Stimulated activated CD8-positive, alpha-beta memory T cell treated with anti-CD3 and anti-CD28 coated beads, Interleukin-4, amount 100 ng/mL, for 4 hours (primary cell): Measurements from ENCODE around the gene TRIM69.
"Not testable (repeated sequence)": the region's sequence is repeated elsewhere in the genome, so short reads cannot be mapped to it uniquely, and the experiment has no call there.

Experiments used
- DNase-seq, 2 donors: peaks; one replicate each; pipeline ENCODE4 v3.0.0-alpha.2; 2020; ENCODE audit warnings: low read depth in 2 of 2, low spot score in 1 of 2

The TRIM69 gene

DNA sequence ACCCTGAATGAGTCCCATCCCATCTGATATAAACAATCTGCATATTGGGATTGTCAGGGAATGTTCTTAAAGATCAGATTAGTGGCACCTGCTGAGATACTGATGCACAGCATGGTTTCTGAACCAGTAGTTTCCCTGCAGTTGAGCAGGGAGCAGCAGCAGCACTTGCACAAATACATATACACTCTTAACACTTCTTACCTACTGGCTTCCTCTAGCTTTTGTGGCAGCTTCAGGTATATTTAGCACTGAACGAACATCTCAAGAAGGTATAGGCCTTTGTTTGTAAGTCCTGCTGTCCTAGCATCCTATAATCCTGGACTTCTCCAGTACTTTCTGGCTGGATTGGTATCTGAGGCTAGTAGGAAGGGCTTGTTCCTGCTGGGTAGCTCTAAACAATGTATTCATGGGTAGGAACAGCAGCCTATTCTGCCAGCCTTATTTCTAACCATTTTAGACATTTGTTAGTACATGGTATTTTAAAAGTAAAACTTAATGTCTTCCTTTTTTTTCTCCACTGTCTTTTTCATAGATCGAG is 20.5 kb upstream of the TRIM69 start:
- DNase-seq: no peak

DNA sequence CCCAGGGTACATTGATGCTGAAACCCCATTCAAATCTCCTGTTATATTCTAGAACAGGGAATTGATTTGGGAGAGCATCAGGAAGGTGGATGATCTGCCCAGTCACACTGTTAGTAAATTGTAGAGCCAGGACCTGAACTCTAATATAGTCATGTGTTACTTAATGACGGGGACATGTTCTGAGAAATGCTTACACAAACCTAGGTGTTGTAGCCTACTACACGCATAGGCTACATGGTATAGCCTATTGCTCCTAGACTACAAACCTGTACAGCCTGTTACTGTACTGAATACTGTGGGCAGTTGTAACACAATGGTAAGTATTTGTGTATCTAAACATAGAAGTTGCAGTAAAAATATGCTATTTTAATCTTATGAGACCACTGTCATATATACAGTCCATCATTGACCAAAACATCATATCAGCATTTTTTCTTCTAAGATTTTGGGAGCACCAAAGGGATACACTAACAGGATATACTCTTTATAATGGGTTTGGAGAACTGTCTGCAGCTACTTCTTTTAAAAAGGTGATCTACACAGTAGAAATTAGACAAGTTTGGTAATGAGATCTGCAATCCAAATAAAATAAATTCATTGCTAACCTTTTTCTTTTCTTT is 19.2 kb upstream of the TRIM69 start:
- no peak for DNase-seq

DNA sequence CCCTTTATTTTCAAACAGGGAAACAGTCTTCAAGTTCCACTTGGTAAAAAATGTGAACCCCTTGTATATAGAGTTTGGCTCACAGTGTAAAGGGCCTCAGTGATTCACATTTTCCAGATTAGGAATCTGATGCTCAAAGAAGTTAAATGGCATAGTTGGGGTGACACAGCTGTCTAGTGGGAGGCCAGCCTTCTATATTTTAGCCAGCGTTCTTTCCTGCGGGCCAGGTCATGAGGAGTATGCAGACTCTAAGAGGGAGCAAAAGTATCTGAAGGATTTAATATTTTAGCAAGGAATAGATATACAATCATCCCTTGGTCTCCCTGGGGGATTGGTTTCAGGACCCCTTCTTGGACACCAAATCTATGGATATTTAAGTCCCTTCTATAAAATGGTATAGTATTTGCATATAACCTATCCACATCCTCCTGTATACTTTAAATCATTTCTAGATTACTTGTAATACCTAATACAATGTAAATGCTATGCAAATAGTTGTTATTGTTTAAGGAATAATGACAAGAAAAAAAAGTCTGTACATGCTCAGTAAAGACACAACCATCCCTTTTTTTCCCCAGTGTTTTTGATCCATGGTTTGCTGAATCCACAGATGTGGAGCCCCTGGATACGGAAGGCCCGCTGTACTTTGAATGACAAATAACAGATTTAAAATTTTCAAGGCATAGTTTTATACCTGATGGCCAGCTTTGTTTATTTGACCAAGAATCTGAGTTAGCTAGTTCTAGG is 18.0 kb upstream of the TRIM69 start:
- no peak for DNase-seq

DNA sequence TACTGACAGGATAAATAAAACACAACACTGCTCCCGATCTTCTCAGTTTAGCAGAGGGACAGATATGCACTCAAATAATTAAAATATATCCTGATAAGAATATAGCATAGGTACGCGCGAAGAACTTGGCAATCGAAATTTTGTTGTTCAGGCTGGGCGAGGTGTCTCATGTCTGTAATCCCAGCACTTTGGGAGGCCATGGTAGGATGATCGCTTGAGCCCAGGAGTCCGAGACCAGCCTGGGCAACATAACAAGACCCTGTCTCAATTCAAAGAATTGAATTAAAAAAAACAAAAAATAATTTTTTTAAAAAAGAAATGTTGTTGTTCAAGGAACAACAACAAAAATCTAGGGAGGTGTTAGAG is 17.4 kb upstream of the TRIM69 start:
- no peak for DNase-seq

DNA sequence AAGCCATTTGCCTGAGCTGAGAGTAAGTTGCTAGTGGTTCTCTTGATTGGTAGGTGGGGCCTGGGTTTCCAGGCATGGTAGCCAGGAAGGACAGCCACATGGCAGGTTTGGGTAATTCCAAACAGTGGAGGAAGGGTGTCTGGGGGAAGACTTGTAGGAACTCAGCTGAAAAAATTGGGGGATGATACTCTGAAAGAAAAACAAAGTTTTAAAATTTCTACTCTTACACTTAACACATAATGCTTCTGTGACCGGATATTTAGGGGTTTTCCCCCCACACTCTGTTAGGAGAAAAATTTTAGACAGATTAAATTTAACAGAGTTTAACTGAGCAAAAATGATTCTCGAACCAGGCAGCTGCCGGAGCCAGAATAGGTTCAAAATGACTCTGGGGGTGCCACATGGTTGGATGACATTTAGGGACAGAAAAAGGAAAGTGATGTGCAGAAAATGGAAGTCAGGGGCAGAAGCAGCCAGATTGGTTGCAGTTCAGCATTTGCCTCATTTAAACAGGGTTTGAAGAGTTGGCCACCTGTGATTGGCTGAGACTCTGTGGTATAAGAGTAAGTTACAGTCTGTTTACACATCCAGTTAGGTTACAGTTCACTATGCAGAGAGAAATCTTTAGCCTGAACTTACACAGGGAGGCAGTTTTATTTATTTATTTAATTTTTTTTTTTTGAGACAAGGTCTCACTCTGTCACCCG is 16.9 kb upstream of the TRIM69 start:
- no peak for DNase-seq

DNA sequence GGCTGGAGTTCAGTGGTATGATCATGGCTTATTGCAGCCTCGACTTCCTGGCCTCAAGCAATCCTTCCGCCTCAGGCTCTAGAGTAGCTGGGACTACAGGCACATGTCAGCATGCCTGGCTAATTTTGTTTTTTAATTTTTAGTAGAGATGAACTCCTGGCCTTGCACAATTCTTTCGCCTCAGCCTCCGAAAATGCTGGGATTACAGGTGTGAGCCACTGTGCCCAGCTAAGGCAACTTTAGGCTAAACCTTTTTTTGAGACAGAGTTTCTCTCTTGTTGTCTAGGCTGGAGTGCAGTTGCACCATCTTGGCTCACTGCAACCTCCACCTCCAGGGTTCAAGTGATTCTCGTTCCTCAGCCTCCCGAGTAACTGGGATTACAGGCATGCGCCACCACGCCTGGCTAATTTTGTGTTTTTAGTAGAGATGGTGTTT is 16.3 kb upstream of the TRIM69 start:
- DNase-seq: not testable (repeated sequence)

DNA sequence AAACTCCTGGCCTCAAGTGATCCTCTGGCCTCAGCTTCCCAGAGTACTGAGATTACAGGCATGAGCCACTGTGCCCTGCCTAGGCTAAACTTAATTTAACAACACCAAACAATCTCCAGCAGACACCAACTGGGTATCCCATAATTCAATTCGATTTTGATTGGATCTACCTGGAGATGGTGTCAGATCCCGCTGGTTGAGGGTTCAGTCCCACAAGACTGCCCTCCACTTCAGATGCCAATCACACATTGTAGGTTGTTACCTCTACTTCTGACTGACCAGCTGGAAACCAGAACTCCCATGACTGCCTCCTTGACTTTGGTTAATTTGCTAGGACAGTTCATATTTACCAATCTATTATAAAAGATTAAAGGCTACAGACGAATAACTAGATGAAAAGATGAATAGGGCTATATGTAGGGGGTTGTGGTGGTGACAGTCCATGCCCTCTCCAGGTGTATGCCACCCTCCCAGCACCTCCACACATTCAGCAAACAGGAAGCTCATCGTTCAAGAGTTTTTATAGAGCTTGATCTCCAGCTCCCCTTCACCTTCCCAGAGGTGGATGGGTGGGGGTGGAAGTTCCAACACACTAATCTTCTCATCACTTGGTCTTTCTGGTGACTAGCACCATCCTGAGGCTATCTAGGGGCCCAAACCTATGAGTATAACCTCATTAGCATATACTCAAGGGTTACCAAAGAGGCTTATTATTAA is 15.7 kb upstream of the TRIM69 start:
- no peak for DNase-seq

DNA sequence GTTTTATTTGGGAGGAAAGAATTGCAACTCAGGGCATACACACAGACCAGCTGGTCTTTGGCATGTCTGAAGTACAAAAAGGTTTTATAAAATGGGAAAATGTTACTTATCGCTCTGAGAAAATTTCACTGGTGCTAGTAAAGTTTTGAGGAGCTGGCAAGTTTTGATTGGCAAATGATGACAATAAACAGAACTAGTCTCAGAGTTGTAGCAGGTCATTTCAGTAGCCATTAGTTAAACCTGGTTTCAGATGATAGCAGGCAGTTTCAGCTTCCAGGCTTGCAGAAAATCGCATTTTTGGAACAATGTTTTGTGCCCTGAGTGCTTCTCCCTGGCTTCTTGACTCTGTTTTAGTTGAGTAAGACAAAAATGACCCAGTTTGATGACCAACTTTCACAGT is 14.3 kb upstream of the TRIM69 start:
- DNase-seq: no peak

DNA sequence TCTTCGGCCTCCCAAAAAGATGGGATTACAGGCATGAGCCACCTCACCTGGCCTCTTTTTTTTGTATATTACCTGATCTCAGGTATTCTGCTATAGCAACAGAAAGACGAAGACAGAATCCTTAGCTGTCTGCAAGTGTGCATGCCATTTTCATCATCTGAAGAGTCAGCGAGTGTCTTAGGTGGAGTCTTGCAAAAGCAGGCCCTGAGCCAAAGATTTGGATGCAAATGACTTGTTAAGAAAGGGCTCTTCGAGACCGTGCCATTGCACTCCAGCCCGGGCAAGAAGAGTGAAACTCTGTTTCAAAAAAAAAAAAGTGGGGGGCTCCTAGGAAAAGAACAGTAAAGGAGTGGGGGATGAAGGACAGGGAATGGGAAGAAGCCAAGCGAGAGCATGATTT is 10.2 kb upstream of the TRIM69 start:
- no peak for DNase-seq

DNA sequence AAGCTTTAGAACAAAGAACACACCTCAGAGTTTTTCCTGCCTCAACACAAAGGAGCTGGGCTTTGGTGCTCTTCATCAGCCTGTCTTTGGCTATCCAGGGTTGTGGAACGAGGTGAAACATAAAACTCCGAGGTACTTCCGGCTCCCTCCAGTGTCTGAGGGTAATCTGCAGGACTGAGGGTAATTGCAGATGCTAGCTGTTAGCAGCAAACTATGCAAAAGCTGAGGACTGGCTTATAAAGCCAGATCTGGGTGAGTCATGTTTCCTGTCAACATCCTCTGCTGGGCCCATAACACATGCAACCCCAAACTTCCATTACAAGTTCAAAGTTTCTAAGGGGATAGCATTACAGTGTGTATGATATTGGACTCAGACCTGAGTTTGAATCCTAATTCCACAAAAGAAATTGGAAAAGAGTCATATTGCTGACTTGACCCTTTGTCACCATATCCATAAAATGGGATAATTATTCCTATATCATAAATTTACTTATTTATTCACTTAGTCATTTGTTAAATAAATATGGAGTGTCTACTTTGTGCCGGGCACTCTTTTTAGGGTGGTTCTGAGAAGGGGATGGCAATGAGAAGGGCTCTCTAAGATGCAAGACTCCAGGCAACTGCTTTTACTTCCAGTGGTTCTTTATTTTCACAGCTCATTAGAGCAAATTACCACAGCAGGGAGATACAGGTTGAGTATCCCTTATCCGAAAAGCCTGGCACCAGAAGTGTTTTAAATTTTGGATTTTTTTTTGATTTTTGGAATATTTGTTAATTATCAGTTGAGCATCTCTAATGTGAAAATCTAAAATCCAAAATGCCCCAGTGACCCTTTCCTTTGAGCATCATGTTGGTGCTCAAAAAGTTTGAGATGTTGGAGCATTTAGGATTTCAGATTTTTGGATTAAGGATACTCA is 9.5 kb upstream of the TRIM69 start:
- no peak for DNase-seq

DNA sequence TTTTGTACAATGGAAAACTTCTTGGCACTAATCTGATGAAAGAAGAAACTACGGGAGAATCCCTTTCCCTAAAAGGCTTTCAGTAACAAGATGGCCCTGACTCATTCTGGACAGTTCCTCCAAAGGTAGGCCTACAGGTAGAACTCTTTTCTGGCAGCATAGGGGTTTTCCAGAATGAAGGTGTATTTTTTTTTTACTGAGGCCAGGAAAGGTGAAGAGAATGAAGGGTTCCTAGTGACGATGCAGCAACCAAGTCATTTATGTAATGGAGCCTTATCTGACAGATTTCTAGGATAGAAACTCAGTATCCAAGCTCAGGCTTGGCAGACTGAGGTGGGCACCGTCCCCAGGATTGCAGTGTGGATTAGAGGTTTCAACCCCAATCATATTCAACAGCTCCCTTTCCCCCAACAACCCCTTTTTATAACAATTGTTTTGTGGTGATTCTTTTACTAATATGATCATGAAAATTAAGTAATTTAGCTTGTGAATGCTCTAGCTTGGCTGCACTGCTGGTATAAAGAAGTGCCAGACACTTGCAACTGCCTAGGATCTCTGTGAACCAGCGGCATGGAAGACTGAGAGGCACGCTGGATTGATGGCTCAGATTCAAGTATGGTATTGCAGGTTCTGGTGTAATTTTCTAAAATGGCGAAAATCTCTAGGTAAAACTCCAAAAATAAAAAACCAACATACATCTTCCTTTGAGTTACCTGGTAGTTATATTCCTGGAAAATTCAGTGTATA is 8.7 kb upstream of the TRIM69 start:
- DNase-seq: no peak

DNA sequence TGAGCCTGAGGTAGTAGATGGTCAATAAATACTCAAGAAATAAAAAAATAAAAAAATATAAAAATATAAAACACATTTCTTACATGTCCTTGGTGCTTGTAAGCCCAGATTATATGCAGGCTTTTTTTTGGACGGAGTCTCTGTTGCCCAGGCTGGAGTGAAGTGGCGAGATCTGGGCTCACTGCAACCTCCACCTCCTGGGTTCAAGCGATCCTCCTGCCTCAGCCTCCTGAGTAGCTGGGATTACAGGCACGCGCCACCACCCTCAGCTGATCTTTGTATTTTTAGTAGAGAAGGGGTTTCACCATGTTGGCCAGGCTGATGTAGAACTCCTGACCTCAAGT is 8.1 kb upstream of the TRIM69 start:
- not testable (repeated sequence) for DNase-seq

DNA sequence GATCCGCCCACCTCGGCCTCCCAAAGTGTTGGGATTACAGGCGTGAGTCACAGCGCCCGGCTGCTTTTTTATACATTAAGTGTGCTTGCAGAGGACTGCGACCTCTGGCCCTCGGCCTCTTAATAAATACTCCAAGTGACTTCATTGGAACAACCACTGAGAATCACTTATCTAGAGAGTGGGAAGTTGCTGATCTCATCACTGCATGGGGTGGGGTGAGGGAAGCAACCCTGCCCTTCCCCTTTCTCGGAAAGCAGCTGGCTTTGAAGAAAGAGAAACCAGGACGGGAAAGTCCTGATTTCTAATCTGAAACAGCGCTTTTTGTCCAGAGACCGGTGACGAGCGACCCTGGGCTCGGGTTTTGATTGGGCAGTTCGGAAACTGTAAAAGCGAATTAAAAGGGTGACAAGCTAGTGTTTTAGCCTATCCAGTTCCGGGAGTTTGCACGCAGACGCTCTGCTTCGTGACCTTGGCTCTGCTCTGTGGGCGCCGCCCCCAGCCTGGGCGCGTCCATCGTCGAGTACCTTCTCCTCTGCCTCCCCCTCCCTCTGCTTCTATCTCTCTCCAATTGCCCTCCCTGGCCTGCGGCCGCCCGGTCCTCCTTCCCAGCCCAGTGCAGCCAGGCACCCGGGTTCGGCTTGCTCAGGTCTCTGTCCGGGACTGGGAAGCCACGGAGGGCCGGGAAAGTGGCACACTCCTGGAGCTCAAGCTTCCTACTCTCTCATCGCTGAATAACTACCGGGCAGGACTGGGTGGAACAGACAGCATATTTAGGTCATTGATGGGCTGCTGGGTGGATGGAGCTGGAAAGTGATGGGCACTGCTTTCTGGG is 7.5 kb upstream of the TRIM69 start:
- peak; percentile 94 to 97 for DNase-seq

DNA sequence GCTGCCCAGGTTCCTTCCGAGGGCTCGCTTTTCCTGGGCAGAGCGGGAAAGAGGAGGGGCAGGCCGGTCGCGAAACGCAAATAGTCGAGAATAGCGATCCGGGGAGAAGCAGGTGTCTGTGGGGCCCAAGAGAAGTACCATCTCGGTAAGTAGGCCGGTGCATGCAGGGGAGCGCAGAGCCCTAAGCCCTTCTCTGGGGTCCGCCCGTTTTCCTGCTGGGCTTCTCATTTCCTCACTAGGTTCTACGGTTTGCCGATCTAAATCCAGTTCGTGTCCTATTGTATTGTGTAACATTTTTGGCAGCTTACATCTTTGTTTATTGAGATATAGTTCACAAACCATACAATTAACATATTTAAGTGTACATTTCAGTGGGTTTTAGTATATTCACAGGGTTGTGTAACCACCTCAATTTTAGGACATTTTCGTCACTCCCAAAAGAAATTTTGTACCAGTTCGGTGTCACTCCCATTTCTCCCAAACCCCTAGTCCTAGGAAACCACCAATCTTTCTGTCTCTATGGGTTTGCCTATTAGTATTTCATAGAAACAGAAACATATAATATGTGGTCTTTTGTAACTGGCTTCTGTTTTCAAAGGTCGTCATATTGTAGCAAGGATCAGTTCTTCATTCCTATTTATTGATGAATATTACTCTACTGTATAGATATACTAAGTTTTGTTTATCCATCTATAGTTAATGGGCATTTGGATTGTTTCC is 6.8 kb upstream of the TRIM69 start:
- DNase-seq: no peak

DNA sequence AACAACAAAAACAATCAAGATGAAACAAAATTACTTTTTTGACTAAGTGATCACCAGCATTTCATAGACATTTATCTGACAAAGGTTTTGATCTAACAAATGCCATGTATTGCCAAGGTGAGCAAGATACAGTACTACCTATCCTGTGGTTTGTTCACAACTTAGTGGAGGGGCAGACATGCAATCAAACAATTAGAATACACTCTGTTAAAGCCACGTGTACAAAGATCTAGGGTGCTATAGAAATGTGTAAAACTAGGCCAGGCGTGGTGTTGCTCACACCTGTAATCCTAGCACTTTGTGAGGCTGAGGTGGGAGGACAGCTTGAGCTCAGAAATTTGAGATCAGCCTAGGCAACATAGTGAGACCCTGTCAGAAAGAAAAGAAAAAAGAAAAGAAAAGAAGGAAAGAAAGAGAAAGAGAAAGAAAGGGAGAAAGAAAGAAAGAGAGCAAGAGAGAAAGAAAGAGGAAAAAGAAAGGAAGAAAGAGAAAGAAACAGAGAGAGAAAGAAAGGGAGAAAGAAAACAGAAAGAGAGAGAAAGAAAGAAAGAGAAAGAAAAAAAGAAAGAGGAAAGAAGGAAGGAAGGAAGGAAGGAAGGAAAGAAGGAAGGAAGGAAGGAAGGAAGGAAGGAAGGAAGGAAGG is 1.4 kb upstream of the TRIM69 start:
- no peak for DNase-seq

DNA sequence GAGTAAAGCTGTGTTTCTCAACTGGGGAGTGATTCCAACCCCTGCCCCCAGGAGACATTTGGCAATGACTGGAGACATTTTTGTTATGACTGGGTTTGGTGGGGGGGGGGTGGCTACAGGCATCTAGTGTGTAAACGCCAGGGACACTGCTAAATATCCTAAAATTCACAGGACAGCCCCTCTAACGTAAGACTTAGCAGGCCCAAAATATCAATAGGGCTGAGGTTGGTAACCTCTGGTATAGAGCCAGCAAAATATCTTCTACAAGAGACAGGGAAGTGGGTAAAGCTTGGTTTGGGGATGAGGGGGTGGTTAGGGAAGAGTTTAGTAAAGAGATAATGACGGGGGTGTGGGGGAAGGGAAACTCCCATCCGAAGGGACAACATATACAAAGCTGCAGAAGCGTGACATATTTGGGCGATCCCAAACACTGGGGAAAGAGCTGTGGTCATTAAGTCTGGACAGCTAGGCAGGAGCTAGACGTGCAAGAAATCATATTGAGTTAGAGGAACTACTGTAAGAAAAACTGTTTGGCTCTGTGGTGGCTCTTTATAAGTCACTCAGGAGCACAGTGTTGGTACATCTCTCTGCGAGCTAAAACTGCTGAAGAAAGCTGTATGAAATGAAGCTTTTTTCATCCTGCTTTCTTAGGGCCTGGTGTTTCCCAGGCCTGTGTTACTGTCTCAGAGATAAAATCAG is 697 bp upstream of the TRIM69 start:
- DNase-seq: no peak

DNA sequence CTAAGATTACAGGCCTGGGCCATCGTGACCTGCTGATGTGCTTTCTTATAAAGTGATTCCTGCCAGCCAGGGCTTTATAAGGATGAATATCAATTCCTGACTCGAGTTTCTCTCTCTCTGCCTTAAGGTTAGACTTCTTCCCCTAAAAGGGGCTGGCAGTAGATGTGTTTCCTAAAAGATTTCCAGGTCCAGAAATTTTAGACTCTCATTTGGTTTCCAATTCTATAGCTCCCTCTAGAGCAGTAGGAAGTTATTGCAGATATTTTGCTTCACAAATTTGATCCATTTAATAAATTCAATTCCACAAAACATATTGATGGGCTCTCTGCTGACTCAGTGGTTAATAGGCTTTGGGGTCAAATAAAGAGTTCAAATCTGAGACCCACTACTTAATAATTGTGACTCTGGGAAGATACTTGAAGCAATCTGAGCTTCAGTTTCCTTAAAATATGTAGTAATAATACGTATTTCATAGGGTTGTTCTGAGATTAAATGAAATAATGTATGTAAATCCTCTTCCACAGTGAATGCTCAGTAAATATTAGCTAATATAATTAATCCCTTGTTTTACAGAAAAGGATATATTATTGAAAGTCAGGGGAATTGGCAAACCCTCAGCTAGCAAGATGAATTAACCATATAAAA is 2.1 kb downstream of the TRIM69 start:
- DNase-seq: no peak
